Prostate gland (tissue), 2 donors: ENCODE data around the gene SEMA4C. TPM values are rescaled to one million over a fixed set of nuclear protein-coding genes. Genes with fewer than 3 reads are reported as not detected.
A peak's percentile ranks its signal among the peaks of the same experiment; 100 is the strongest.

Experiments used
- DNase-seq: peaks from one replicate; pipeline ENCODE4 v3.0.0-alpha.2; 2019; ENCODE audit warnings: low spot score
- H3K27ac ChIP-seq, 2 donors: fragments of 200-600 bp; sonication (generic); 2 replicates each; pipeline ENCODE4 v1.5.1; 2017 to 2019
- H3K27me3 ChIP-seq: fragments of 200-600 bp; sonication (generic); replicated peaks from 2 replicates; pipeline ENCODE4 v1.5.1; 2019; ENCODE audit not compliant: insufficient read depth
- H3K36me3 ChIP-seq, 2 donors: fragments of 200-600 bp; sonication (generic); 1 replicate in 1 of 2; 2 replicates in 1 of 2; pipeline versions ENCODE4 v1.5.1 to v1.8.1; 2017 to 2019
- H3K4me1 ChIP-seq: fragments of 200-600 bp; sonication (generic); replicated peaks from 2 replicates; pipeline ENCODE4 v1.5.1; 2019
- H3K4me3 ChIP-seq, 2 donors: fragments of 200-600 bp; sonication (generic); 2 replicates each; pipeline ENCODE4 v1.5.1; 2017 to 2019
- H3K9me3 ChIP-seq: fragments of 200-600 bp; sonication (generic); 2 replicates; pipeline ENCODE4 v1.5.1; 2017
- POLR2A ChIP-seq: fragments of 450-650 bp; IDR thresholded peaks from one replicate; pipeline ENCODE4 v1.6.1; 2016; ENCODE audit warnings: antibody characterized with exemption, mild to moderate bottlenecking
- POLR2AphosphoS5 ChIP-seq: sonication (generic); formaldehyde crosslinking; IDR thresholded peaks from one replicate; pipeline ENCODE4 v1.6.1; 2017; ENCODE audit warnings: antibody characterized with exemption
- WGBS: methylation state at CpG from one replicate; pipeline ENCODE4 v1.1.5; 2018; 5-methylcytosine and 5-hydroxymethylcytosine counted together
- intact Hi-C: fragments of 100-400 bp; cut with DNase I; formaldehyde crosslinking; loops from one replicate; pipeline ENCODE4 v1.14.2; 2022
- total RNA-seq, 2 donors: library from RNA; depleted of rRNA; stranded (reverse); fragments of >200 nt; gene quantifications; one replicate each; pipeline ENCODE4 v1.1.0, GENCODE V29; 2016
- TF ChIP-seq, protein P1 (sequence below), 4 experiments: fragments of 200-600 bp in 2 of 4; fragments of 450-650 bp in 2 of 4; sonication (generic) in 2 of 4; IDR thresholded peaks; 1 replicate in 3 of 4; 2 replicates in 1 of 4; pipeline ENCODE4 v1.5.1; 2016 to 2019; ENCODE audit warnings: antibody characterized with exemption in 4 of 4, mild to moderate bottlenecking in 2 of 4, moderate library complexity in 2 of 4

Gene SEMA4C
- total RNA-seq, 2 donors from 2014 or later, result 35.8 to 45.9 TPM

GRCh38 chr2:96916156-96916630, 46.3 kb upstream of the SEMA4C start:
- H3K4me1 ChIP-seq, result no peaks in the 10 kb centered on the region
- 75% methylated on average over 10 of the region's 10 CpGs for WGBS
- no peaks in the 10 kb centered on the region for H3K27me3 ChIP-seq
- DNase-seq, result no peak
- H3K9me3 ChIP-seq, result no peaks in the 10 kb centered on the region
- no peak overlapping the region for H3K4me3 ChIP-seq
- TF ChIP-seq, protein P1, sequence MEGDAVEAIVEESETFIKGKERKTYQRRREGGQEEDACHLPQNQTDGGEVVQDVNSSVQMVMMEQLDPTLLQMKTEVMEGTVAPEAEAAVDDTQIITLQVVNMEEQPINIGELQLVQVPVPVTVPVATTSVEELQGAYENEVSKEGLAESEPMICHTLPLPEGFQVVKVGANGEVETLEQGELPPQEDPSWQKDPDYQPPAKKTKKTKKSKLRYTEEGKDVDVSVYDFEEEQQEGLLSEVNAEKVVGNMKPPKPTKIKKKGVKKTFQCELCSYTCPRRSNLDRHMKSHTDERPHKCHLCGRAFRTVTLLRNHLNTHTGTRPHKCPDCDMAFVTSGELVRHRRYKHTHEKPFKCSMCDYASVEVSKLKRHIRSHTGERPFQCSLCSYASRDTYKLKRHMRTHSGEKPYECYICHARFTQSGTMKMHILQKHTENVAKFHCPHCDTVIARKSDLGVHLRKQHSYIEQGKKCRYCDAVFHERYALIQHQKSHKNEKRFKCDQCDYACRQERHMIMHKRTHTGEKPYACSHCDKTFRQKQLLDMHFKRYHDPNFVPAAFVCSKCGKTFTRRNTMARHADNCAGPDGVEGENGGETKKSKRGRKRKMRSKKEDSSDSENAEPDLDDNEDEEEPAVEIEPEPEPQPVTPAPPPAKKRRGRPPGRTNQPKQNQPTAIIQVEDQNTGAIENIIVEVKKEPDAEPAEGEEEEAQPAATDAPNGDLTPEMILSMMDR (IDR thresholded peaks at IDR 0.05), result peak in 2 of 4 experiments; percentile 7 to 15
- TF ChIP-seq POLR2AphosphoS5 (no peak), POLR2A (no peak)
- intact Hi-C loops, result no loop called here
- peak overlapping the region in 1 of 2 donors; percentile 2 for H3K27ac ChIP-seq
- H3K36me3 ChIP-seq, result no peaks in the 10 kb centered on the region

GRCh38 chr2:96914332-96914731, 44.5 kb upstream of the SEMA4C start:
- H3K4me1 ChIP-seq, result no peaks in the 10 kb centered on the region
- DNase-seq, result no peak
- WGBS, result 73% methylated on average over 5 of the region's 5 CpGs
- no peaks in the 10 kb centered on the region for H3K27me3 ChIP-seq
- TF ChIP-seq, protein P1 (IDR thresholded peaks at IDR 0.05), result no peak
- TF ChIP-seq POLR2A (no peak), POLR2AphosphoS5 (no peak)
- no peak overlapping the region for H3K4me3 ChIP-seq
- H3K36me3 ChIP-seq, result no peaks in the 10 kb centered on the region
- intact Hi-C loops, result no loop called here
- H3K27ac ChIP-seq, result no peak overlapping the region
- no peaks in the 10 kb centered on the region for H3K9me3 ChIP-seq

GRCh38 chr2:96913398-96914202, 43.7 kb upstream of the SEMA4C start:
- Histone ChIP-seq H3K4me1 (no peaks in the 10 kb centered on the region), H3K36me3 (no peaks in the 10 kb centered on the region), H3K27me3 (no peaks in the 10 kb centered on the region), H3K9me3 (no peaks in the 10 kb centered on the region), H3K4me3 (no peak overlapping the region), H3K27ac (no peak overlapping the region)
- intact Hi-C loops, result no loop called here
- 67% methylated on average over 20 of the region's 20 CpGs for WGBS
- no peak for DNase-seq
- TF ChIP-seq, protein P1 (IDR thresholded peaks at IDR 0.05), result no peak
- TF ChIP-seq POLR2A (no peak), POLR2AphosphoS5 (no peak)

DNA sequence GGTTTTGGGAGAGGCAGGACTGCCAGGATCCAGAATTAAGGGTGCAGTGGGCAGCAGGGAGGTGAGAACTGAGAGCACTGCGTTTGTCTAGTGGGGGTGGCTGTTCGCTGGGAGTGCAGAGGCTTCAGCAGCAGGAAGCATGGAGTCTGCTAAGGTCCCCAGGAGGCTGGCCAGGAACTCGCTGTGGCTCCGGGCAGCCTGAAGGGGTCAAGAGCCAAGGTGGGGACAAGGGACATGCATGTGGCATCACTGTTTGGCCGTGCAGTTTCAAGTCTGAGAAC, 43.2 kb upstream of the SEMA4C start:
- DNase-seq, result no peak
- Histone ChIP-seq H3K4me1 (peaks cover 2% of the 10 kb centered on the region), H3K9me3 (no peaks in the 10 kb centered on the region), H3K27ac (no peak overlapping the region), H3K4me3 (no peak overlapping the region), H3K27me3 (no peaks in the 10 kb centered on the region), H3K36me3 (no peaks in the 10 kb centered on the region)
- WGBS, result 62% methylated on average over 5 of the region's 5 CpGs
- TF ChIP-seq POLR2AphosphoS5, result no peak
- TF ChIP-seq, protein P1 (IDR thresholded peaks at IDR 0.05), result no peak
- TF ChIP-seq POLR2A, result no peak
- intact Hi-C loops, result no loop called here
